Measurements from ENCODE around the gene DNM3. TPM values are rescaled to one million over a fixed set of nuclear protein-coding genes. Genes with fewer than 3 reads are reported as not detected.

The DNM3 gene
- total and polyA plus RNA-seq, 10 of the 15 experiments (the other 5 are each of a cell fraction or from before 2014, with no cell fraction given), result 0.03 to 1.5 (median 0.08) TPM; not detected in 3

DNA sequence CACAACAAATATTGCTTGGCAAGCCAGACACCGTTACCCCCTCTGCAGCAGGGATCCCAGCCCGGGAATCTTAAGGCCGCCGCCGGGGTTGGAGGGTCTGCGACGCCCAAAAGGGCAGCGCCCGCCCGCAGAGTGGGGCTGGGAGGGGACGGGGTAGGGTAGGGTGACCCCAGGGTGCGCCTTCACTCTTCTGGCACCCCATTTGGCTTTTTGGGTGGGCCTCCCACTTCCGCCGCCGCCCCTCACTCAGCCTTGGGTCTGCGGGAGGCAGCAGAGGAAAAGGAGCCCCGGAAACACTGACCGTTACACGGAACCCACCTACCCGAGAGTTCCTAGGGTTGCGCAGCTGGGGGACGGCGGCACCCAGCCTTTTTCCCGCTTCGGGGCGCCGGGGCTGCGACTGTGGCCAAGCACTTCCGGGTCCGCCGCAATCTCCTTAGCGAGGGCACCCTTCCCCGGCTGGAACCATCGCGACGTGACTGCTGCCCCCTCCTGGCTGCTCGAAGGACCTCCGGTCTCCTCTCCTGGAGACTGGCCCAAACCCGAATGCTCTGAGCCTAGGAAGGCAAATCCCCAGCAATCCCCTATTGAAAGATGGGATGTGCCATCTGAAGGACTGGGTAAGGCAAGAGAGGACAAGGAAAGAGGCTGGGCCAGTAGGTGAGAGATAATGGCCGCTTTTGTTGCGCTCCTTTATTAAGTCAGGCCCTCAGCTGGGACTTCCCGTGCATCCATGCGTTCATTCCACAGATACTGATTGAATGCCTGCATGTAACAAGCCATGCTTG lies 602.6 kb downstream of the DNM3 start, which contains the start of gene PIGC (continued):
- TF ChIP-seq EP300 (IDR thresholded peaks at IDR 0.05; ENCODE audit: borderline replicate concordance in 1 of 2, control insufficient read depth in 1 of 2, low read depth in 2 of 2, low read length in 2 of 2) (no peak), TBL1XR1 (IDR thresholded peaks at IDR 0.05; ENCODE audit: low read depth, low read length) (peak; percentile 60; the same call in 1 of the 2 replicates), SKIL (IDR thresholded peaks at IDR 0.05; ENCODE audit: low read depth, poor library complexity, severe bottlenecking) (no peak), BCL11A (IDR thresholded peaks at IDR 0.05; ENCODE audit: low read depth, low read length) (0 out of 2 replicates have a peak, but pooled peaks have one; percentile 6), RAD21 (IDR thresholded peaks at IDR 0.05; ENCODE audit: insufficient read depth, low read depth, low read length) (peak; percentile 73), PML (IDR thresholded peaks at IDR 0.05; ENCODE audit: low read length) (no peak), IKZF2 (IDR thresholded peaks at IDR 0.05) (peak in 1 of 2 experiments; percentile 40; a peak in 1 of 4 replicates), E2F4 (IDR thresholded peaks at IDR 0.05; ENCODE audit: low read depth, low read length) (peak; percentile 75), IKZF1 (conservative IDR thresholded peaks at IDR 0.05) (peak; percentile 84), POU2F2 (IDR thresholded peaks at IDR 0.05; ENCODE audit: borderline replicate concordance, low read depth, low read length) (0 out of 3 replicates have a peak, but pooled peaks have one; percentile 48), MLLT1 (IDR thresholded peaks at IDR 0.05) (no peak), SREBF2 (IDR thresholded peaks at IDR 0.05; ENCODE audit: low read length) (no peak), ZNF274 (IDR thresholded peaks at IDR 0.05; ENCODE audit: insufficient read depth, insufficient read length) (no peak), TCF12 (IDR thresholded peaks at IDR 0.05; ENCODE audit: low read depth, low read length) (peak; percentile 60; the same call in 1 of the 2 replicates)
- TF ChIP-seq, protein P1, sequence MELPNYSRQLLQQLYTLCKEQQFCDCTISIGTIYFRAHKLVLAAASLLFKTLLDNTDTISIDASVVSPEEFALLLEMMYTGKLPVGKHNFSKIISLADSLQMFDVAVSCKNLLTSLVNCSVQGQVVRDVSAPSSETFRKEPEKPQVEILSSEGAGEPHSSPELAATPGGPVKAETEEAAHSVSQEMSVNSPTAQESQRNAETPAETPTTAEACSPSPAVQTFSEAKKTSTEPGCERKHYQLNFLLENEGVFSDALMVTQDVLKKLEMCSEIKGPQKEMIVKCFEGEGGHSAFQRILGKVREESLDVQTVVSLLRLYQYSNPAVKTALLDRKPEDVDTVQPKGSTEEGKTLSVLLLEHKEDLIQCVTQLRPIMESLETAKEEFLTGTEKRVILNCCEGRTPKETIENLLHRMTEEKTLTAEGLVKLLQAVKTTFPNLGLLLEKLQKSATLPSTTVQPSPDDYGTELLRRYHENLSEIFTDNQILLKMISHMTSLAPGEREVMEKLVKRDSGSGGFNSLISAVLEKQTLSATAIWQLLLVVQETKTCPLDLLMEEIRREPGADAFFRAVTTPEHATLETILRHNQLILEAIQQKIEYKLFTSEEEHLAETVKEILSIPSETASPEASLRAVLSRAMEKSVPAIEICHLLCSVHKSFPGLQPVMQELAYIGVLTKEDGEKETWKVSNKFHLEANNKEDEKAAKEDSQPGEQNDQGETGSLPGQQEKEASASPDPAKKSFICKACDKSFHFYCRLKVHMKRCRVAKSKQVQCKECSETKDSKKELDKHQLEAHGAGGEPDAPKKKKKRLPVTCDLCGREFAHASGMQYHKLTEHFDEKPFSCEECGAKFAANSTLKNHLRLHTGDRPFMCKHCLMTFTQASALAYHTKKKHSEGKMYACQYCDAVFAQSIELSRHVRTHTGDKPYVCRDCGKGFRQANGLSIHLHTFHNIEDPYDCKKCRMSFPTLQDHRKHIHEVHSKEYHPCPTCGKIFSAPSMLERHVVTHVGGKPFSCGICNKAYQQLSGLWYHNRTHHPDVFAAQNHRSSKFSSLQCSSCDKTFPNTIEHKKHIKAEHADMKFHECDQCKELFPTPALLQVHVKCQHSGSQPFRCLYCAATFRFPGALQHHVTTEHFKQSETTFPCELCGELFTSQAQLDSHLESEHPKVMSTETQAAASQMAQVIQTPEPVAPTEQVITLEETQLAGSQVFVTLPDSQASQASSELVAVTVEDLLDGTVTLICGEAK (IDR thresholded peaks at IDR 0.05; ENCODE audit: borderline replicate concordance), result peak; percentile 84

Data from GM12878 (cell line).